Esophagus muscularis mucosa (tissue), 3 donors: Measurements from ENCODE around the gene CYP24A1.

ENCODE experiments used
- CTCF ChIP-seq, 3 experiments: fragments of 200-600 bp in 2 of 3; fragments of 450-650 bp in 1 of 3; sonication (generic) in 2 of 3; IDR thresholded peaks; one replicate each; pipeline ENCODE4 v1.5.1; 2017 to 2019; ENCODE audit warnings: antibody characterized with exemption in 3 of 3, mild to moderate bottlenecking in 2 of 3, moderate library complexity in 1 of 3
- EP300 ChIP-seq: sonication (generic); formaldehyde crosslinking; IDR thresholded peaks from one replicate; pipeline ENCODE4 v1.6.1; 2017; ENCODE audit warnings: antibody characterized with exemption

GRCh38 chr20:54205450-54205849 lies 31.7 kb upstream of the CYP24A1 start:
- TF ChIP-seq CTCF (IDR thresholded peaks at IDR 0.05) = no peak
- no peak for TF ChIP-seq EP300
